Upper lobe of left lung (tissue), 4 donors: ENCODE measurements around the gene SV2C.

Experiments used
- CTCF ChIP-seq, 6 experiments: fragments of 450-650 bp in 4 of 6; fragments of 200-600 bp in 2 of 6; sonication (generic) in 2 of 6; IDR thresholded peaks; one replicate each; pipeline ENCODE4 v1.5.1; 2016 to 2019; ENCODE audit warnings: antibody characterized with exemption in 6 of 6
- EP300 ChIP-seq, 4 donors: sonication (generic); formaldehyde crosslinking; IDR thresholded peaks; one replicate each; pipeline ENCODE4 v1.5.1; 2017; ENCODE audit warnings: antibody characterized with exemption in 4 of 4, control low read depth in 2 of 4
- POLR2A ChIP-seq, 4 donors: fragments of 450-650 bp; IDR thresholded peaks; one replicate each; pipeline ENCODE4 v1.5.1; 2016 to 2017; ENCODE audit warnings: antibody characterized with exemption in 4 of 4, mild to moderate bottlenecking in 2 of 4
- POLR2AphosphoS5 ChIP-seq, 2 donors: sonication (generic); formaldehyde crosslinking; IDR thresholded peaks; one replicate each; pipeline ENCODE4 v1.5.1; 2017; ENCODE audit warnings: antibody characterized with exemption in 2 of 2

DNA sequence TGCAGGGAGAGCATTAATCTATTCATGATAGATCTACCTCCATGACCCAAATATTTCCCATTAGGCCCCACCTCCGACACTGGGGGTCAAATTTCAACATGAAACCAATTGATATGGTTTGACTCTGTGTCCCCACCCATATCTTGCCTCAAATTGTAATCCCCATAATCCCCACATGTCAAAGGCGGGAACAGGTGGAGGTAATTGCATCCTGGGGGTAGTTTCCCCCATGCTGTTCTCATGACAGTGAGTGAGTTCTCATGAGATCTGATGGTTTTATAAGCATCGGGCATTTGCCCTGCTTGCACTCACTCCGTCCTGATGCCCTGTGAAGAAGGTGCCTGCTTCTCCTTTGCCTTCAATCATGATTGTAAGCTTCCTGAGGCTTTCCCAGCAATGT lies 153.5 kb downstream of the SV2C start:
- TF ChIP-seq CTCF (IDR thresholded peaks at IDR 0.05) (no peak), POLR2A (IDR thresholded peaks at IDR 0.05) (no peak), EP300 (IDR thresholded peaks at IDR 0.05) (no peak), POLR2AphosphoS5 (IDR thresholded peaks at IDR 0.05) (no peak)
